ENCODE measurements around the gene RASD2. TPM values are rescaled to one million over a fixed set of nuclear protein-coding genes. Genes with fewer than 3 reads are reported as not detected.
"Not testable (repeated sequence)": the region's sequence is repeated elsewhere in the genome, so short reads cannot be mapped to it uniquely, and the experiment has no call there.

The RASD2 gene
- total RNA-seq, 2 experiments from 2014 or later, result not detected

GRCh38 chr22:35509960-35510359 lies 30.7 kb upstream of the RASD2 start:
- Mint-ChIP-seq H3K27ac (no peak overlapping the region), H3K36me3 (ENCODE audit: low read depth) (no peaks in the 10 kb centered on the region), H3K4me1 (no peaks in the 10 kb centered on the region), H3K9me3 (no peaks in the 10 kb centered on the region), H3K4me3 (no peak overlapping the region), H3K27me3 (peaks cover 16% of the 10 kb centered on the region)
- ChIA-PET POLR2A (no interaction called here), CTCF (no interaction called here)
- DNase-seq, result no peak

GRCh38 chr22:35510481-35510934 lies 30.1 kb upstream of the RASD2 start:
- H3K4me1 Mint-ChIP-seq, result no peaks in the 10 kb centered on the region
- CTCF ChIA-PET, result interaction anchor here (0.7 kb wide), 1 partner anchor 11 kb away, joined by 4 read pairs; no protein-coding TSS in a partner anchor
- no peak for DNase-seq
- POLR2A ChIA-PET, result no interaction called here
- H3K27me3 Mint-ChIP-seq, result peaks cover 16% of the 10 kb centered on the region
- H3K36me3 Mint-ChIP-seq (ENCODE audit: low read depth), result no peaks in the 10 kb centered on the region
- H3K9me3 Mint-ChIP-seq, result no peaks in the 10 kb centered on the region
- H3K27ac Mint-ChIP-seq, result no peak overlapping the region
- no peak overlapping the region for H3K4me3 Mint-ChIP-seq

GRCh38 chr22:35510951-35511350 lies 29.7 kb upstream of the RASD2 start:
- ChIA-PET POLR2A (no interaction called here), CTCF (interaction anchor here (0.7 kb wide), 1 partner anchor 10 kb away, joined by 4 read pairs; no protein-coding TSS in a partner anchor)
- no peaks in the 10 kb centered on the region for H3K36me3 Mint-ChIP-seq (ENCODE audit: low read depth)
- no peaks in the 10 kb centered on the region for H3K9me3 Mint-ChIP-seq
- peaks cover 16% of the 10 kb centered on the region for H3K27me3 Mint-ChIP-seq
- no peak overlapping the region for H3K4me3 Mint-ChIP-seq
- no peaks in the 10 kb centered on the region for H3K4me1 Mint-ChIP-seq
- no peak overlapping the region for H3K27ac Mint-ChIP-seq
- no peak for DNase-seq

DNA sequence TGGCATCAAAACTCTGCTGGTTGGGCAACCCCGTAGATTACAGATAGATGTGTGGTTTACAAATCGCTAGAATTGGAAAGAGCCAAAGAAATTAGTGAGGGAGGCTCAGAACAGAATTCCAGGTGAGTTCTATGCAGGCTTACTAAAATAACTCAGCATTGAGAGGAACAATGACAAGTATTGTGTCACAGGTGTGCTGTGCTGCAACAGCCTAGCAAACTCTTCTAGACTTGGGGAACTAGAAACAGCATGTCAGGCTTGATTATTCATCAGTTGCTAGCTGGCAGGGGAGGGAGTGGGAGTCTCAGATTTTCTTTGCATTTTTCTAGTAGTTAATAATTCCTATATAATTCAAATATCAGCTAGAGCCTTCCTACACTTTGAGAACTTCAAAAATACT lies 26.3 kb upstream of the RASD2 start:
- H3K27me3 Mint-ChIP-seq, result peaks cover 16% of the 10 kb centered on the region
- H3K27ac Mint-ChIP-seq, result no peak overlapping the region
- H3K4me1 Mint-ChIP-seq, result no peaks in the 10 kb centered on the region
- H3K4me3 Mint-ChIP-seq, result no peak overlapping the region
- ChIA-PET CTCF (no interaction called here), POLR2A (no interaction called here)
- no peak for DNase-seq
- no peaks in the 10 kb centered on the region for H3K9me3 Mint-ChIP-seq
- no peaks in the 10 kb centered on the region for H3K36me3 Mint-ChIP-seq (ENCODE audit: low read depth)

GRCh38 chr22:35515952-35516351 lies 24.7 kb upstream of the RASD2 start:
- CTCF ChIA-PET; H3K4me1 Mint-ChIP-seq; POLR2A ChIA-PET; H3K36me3 Mint-ChIP-seq (ENCODE audit: low read depth); H3K9me3 Mint-ChIP-seq; H3K4me3 Mint-ChIP-seq; H3K27ac Mint-ChIP-seq; DNase-seq: not testable (repeated sequence)
- H3K27me3 Mint-ChIP-seq, result peaks cover 12% of the 10 kb centered on the region

DNA sequence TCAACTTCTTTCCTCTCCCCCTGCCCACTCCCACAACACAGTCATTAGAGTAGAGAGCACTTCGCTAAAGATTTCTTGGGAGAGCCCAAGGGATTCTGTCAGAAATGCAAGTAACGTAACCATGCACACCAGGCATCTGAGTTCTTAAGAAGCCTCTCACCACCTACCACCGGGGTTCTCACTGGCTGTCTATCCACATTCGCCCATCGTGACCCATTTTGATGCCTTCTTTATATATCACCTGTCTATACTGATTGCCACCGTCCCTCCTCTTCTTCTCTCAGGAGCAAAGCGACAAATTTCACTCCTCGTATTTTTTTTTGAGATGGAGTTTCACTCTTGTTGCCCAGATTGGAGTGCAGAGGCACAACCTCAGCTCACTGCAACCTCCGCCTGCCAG lies 23.9 kb upstream of the RASD2 start:
- no peak for DNase-seq
- ChIA-PET CTCF (interaction anchor here (0.6 kb wide), 1 partner anchor 37 kb away, joined by 3 read pairs; no protein-coding TSS in a partner anchor), POLR2A (no interaction called here)
- Mint-ChIP-seq H3K27me3 (peaks cover 16% of the 10 kb centered on the region), H3K4me1 (no peaks in the 10 kb centered on the region), H3K36me3 (ENCODE audit: low read depth) (no peaks in the 10 kb centered on the region), H3K27ac (no peak overlapping the region), H3K9me3 (no peaks in the 10 kb centered on the region), H3K4me3 (no peak overlapping the region)

GRCh38 chr22:35517207-35517606 lies 23.4 kb upstream of the RASD2 start:
- Mint-ChIP-seq H3K36me3 (ENCODE audit: low read depth) (no peaks in the 10 kb centered on the region), H3K4me3 (no peak overlapping the region), H3K9me3 (no peaks in the 10 kb centered on the region), H3K27me3 (peaks cover 21% of the 10 kb centered on the region), H3K27ac (no peak overlapping the region), H3K4me1 (no peaks in the 10 kb centered on the region)
- CTCF ChIA-PET, result interaction anchor here (0.6 kb wide), 1 partner anchor 37 kb away, joined by 3 read pairs; no protein-coding TSS in a partner anchor
- no peak for DNase-seq
- POLR2A ChIA-PET, result no interaction called here

DNA sequence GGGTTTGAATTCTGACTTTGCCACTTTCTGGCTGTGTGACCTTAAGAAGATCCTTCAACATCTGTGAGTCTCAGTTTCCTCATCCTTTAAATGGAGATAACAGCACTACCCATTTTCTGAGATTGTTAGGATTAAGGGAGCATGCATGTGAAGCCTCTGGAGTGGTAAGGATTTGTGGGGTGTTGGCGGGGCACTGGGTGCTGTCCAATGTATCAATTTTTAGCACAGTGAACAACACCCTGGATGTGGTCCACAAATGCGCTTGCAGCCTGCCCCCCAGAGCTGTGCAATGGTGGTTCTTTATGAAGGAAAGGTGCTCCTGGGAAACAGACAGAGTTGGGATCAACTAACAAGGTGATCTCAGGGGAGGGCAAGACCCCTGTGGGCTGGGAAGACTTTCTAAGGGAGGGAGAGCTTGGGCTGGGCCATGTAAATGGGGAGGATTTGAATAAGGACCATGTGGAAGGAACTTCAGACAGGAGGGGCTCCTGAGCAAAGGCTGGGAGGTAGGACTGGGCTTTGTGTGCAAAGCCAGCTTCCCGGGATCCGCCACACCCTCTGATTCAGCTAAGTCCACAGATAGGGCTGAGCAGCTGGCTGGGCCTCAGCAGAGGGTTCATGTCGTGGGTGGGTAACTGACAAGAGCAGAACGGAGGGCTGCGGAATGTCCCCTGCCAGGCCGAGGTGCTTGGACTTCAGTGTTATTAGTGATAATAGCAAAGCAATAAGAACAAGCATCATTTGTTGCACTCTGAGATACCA lies 22.7 kb upstream of the RASD2 start:
- no peak overlapping the region for H3K4me3 Mint-ChIP-seq
- no peaks in the 10 kb centered on the region for H3K9me3 Mint-ChIP-seq
- no peak overlapping the region for H3K27ac Mint-ChIP-seq
- H3K4me1 Mint-ChIP-seq, result no peaks in the 10 kb centered on the region
- DNase-seq, result no peak
- CTCF ChIA-PET, result interaction anchor here (0.5 kb wide), 1 partner anchor 21 kb away, joined by 4 read pairs; no protein-coding TSS in a partner anchor
- no peaks in the 10 kb centered on the region for H3K36me3 Mint-ChIP-seq (ENCODE audit: low read depth)
- POLR2A ChIA-PET, result no interaction called here
- peaks cover 27% of the 10 kb centered on the region for H3K27me3 Mint-ChIP-seq

DNA sequence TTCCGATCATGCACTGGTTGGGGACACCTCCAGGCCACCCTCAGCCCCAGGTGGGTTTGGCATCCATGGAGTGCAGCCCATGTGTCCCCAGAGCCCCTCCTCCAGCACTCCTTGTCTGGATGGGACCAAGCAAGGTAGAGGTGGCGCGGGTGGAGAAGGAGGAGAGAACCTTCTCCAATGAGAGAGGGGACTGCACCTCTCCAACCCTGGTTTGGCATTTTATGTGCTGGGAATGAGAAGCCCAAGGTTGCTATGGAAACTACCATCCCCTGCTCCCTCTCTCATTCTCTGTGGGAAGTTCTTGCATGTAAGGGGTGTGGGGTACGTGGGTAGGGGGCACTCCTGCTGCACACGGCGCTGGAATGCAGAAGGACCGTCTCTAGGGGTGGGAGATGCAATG lies 21.8 kb upstream of the RASD2 start:
- Mint-ChIP-seq H3K4me3 (no peak overlapping the region), H3K4me1 (no peaks in the 10 kb centered on the region), H3K9me3 (no peaks in the 10 kb centered on the region), H3K27me3 (peaks cover 20% of the 10 kb centered on the region), H3K36me3 (ENCODE audit: low read depth) (no peaks in the 10 kb centered on the region), H3K27ac (no peak overlapping the region)
- ChIA-PET POLR2A (no interaction called here), CTCF (no interaction called here)
- DNase-seq, result no peak

- CTCF ChIA-PET, result no interaction called here
- H3K9me3 Mint-ChIP-seq, result no peaks in the 10 kb centered on the region
- no peaks in the 10 kb centered on the region for H3K4me1 Mint-ChIP-seq
- H3K36me3 Mint-ChIP-seq (ENCODE audit: low read depth), result no peaks in the 10 kb centered on the region
- no peak overlapping the region for H3K27ac Mint-ChIP-seq
- DNase-seq, result no peak
- H3K27me3 Mint-ChIP-seq, result peaks cover 15% of the 10 kb centered on the region
- POLR2A ChIA-PET, result no interaction called here
- H3K4me3 Mint-ChIP-seq, result no peak overlapping the region
These were observed 21.2 kb upstream of the RASD2 start for GRCh38 chr22:35519306-35520000.

GRCh38 chr22:35521358-35522224 lies 19.0 kb upstream of the RASD2 start:
- CTCF ChIA-PET, result interaction anchor here (1.1 to 1.2 kb wide), 3 partner anchors 11 to 171 kb away, joined by 3 to 4 read pairs (median 3); no protein-coding TSS in a partner anchor
- H3K36me3 Mint-ChIP-seq (ENCODE audit: low read depth), result no peaks in the 10 kb centered on the region
- DNase-seq, result no peak
- peaks cover 15% of the 10 kb centered on the region for H3K27me3 Mint-ChIP-seq
- H3K27ac Mint-ChIP-seq, result no peak overlapping the region
- POLR2A ChIA-PET, result no interaction called here
- H3K9me3 Mint-ChIP-seq, result no peaks in the 10 kb centered on the region
- H3K4me1 Mint-ChIP-seq, result no peaks in the 10 kb centered on the region
- no peak overlapping the region for H3K4me3 Mint-ChIP-seq

DNA sequence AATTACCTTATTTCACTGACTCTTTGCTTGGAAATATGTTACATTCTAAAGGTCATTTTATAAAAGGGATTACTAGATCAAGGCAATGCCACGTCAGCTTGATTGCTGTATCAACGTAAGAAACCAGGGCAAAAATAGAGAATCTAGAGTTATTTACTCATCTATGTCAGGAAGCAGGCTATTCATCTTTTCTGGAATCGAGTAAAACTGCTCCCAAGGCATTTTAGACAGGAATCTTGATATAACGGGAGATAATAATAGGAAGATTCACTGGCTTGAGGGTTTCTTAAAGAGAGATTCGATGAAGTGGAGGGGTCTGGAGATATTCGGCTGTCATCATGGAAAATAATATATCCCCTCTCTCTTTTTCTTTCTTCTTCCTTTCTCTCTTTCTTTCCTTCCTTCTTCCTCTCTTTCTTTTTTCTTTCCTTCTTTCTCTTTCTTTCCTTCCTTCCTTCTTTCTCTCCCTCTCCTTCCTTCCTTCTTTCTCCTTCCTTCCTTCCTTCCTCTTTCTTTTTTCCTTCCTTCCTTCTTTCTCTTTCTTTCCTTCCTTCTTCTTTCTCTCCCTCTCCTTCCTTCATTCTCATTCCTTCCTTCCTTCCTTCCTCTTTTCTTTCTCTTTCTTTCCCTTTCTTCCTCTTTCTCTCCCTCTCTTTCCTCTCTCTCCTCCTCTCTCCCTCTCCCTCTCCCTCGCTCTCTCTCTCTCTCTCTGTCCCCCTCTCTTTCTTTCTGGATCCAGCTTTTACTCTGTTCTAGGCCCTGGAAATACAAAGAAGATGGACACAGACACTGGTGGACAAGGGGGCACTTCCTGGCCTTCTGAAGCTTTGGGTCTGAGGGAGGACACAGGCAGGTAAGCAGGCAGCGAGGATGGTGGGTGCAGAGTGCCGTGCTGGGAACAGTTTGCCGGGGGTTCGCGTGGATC lies 18.1 kb upstream of the RASD2 start:
- H3K36me3 Mint-ChIP-seq (ENCODE audit: low read depth), result no peaks in the 10 kb centered on the region
- ChIA-PET CTCF (interaction anchor here (0.7 to 1.2 kb wide), 3 partner anchors 15 to 132 kb away, joined by 3 read pairs; no protein-coding TSS in a partner anchor), POLR2A (no interaction called here)
- H3K27ac Mint-ChIP-seq, result no peak overlapping the region
- DNase-seq, result no peak
- H3K9me3 Mint-ChIP-seq, result no peaks in the 10 kb centered on the region
- peaks cover 15% of the 10 kb centered on the region for H3K27me3 Mint-ChIP-seq
- H3K4me3 Mint-ChIP-seq, result no peak overlapping the region
- H3K4me1 Mint-ChIP-seq, result no peaks in the 10 kb centered on the region

Measured in activated CD4-positive, alpha-beta T cell treated with anti-CD3 and anti-CD28 coated beads, Interleukin-2, amount 10 ng/mL, durations not matched to agents 7 days and 5 days (primary cell).